GM12872 (cell line): ENCODE measurements around the gene MIOX.

Source experiments
- TF ChIP-seq, protein P1 (sequence below): IDR thresholded peaks from 3 replicates; pipeline ENCODE4 v1.5.1; 2011; ENCODE audit warnings: low read depth, mild to moderate bottlenecking, low read length, moderate library complexity; ENCODE audit not compliant: insufficient read depth

Gene MIOX

DNA sequence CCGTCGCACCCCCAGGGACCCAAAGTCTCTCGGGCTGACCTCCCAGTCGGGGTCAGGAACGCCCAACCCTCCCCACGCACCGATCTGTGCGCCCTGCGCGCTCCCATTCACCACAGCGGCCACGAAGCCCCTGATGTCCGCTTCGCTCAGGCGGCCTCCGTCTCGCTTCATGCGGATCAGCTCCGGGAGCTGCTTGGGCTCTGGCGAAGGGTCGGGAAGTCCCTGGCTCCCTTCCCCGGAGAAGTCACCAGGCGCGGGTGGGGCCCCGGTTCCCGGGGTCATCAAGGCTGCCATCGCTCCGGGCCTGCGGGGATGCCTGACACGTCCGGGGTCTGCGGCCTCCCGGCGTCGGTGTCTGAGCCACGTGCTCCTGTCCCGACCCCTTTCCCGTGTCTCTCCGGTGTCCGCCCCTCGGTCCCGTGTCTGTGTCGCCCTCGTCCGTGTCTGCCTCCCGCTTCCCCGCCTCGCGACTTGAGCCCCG, 42.8 kb downstream of the MIOX start:
- TF ChIP-seq, protein P1, sequence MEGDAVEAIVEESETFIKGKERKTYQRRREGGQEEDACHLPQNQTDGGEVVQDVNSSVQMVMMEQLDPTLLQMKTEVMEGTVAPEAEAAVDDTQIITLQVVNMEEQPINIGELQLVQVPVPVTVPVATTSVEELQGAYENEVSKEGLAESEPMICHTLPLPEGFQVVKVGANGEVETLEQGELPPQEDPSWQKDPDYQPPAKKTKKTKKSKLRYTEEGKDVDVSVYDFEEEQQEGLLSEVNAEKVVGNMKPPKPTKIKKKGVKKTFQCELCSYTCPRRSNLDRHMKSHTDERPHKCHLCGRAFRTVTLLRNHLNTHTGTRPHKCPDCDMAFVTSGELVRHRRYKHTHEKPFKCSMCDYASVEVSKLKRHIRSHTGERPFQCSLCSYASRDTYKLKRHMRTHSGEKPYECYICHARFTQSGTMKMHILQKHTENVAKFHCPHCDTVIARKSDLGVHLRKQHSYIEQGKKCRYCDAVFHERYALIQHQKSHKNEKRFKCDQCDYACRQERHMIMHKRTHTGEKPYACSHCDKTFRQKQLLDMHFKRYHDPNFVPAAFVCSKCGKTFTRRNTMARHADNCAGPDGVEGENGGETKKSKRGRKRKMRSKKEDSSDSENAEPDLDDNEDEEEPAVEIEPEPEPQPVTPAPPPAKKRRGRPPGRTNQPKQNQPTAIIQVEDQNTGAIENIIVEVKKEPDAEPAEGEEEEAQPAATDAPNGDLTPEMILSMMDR = no peak

DNA sequence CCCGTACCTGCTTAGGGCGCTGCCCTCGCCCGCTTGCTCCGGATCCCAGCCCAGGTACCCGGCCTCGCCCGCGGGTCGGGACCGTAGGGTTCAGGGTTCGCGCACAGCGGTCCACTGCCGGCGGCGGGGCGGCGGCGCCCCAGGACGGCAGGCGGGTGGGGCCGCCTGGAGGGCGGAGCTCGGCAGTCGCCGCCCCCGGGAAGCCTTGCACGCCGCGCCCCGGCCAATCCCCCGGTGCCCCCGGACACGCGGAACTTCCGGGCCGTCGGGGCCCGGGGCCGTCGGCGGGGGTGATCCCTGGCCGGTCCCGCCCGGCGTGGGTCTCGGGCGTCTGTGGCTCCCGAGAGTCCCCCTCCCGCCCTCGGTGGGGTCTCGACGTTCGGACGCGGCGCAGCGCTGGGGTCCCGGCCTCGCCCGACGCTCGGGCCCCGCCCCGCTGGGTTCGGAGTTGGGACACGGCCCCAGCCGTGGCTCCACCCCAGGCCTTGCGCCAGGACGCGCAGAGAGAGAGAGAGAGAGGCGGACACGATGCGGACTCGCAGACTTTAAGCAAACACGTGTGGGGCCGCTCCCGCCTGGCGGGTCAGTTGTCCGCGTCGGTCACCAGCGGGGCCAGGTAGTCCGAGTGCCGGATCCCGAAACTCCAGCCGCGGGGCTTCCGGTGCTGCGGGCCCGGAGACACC, 43.4 kb downstream of the MIOX start, which contains the start of gene TYMP:
Gene TYMP, minus strand, starts transcription at position 116 of the 683 bp plus-strand sequence. CDS start 303 bp downstream, outside the sequence.
- TF ChIP-seq, protein P1 = no peak

DNA sequence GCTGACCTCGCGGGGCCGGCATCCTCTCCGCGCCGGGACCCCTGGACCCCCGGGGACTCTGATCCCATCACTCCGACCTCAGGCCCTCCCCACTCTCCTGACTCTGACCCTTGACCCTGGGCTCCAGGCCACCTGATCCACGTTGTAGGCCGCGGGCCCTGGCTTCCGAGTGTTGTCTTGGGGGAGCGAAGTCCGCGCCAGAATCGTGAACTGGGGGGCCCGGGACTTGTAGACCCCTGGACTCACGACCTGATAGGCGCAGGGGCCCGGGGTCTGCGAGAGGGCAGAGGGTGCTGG, 43.9 kb downstream of the MIOX start:
- TF ChIP-seq, protein P1 = no peak

DNA sequence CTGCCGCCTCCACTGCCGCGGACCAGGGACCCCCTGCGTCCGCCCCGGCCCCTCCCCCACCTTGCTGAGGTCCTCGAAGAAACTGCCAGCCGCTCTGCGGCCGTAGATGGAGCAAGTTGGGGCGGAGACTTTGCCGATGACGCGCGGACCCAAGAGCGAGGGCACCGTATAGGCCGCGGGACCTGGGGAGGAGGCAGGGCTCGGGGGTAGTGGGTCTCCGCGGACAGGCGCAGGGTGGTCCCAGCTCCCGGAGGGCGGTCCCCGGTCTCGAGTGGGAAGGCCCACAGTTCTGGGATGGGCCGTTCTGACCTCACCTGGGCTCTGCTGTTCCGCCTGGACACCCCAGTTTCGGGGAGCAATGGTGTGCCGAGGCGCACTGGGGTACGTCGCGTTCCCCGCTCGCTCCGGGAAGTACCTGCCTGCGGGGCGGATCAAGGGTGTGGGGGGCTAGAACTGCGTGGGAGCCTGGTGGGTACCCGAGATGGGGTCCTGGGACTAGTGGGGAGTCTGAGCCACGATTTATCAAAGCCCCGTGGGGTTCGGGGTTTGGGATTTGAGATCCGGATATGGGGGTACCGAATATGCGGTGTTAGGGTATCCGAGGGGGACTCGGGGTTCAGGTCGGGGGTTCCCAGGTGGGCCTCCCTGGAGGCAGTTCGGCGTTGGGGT, 44.4 kb downstream of the MIOX start:
- TF ChIP-seq, protein P1 = no peak

DNA sequence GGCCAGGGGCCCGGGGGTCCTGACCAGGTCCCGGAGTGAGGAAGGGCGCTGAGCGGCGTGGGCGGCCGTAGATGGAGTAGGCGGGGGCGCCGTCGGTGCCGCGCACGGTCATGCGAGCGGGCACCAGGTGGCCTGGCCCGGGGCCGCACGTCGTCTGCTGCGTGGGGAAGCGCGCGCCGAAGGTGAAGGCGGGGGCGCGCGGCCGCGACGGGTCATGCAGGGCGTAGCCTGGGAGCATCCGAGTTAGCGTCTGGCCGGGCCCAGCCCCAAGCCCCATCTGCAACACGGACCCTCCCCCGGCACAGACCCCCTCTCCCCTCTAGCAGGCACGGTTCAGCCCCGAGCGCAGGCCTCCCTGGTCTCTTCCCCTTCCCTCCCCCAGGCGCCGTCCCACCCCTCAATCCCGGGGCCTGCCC, 44.9 kb downstream of the MIOX start:
- TF ChIP-seq, protein P1 = no peak

DNA sequence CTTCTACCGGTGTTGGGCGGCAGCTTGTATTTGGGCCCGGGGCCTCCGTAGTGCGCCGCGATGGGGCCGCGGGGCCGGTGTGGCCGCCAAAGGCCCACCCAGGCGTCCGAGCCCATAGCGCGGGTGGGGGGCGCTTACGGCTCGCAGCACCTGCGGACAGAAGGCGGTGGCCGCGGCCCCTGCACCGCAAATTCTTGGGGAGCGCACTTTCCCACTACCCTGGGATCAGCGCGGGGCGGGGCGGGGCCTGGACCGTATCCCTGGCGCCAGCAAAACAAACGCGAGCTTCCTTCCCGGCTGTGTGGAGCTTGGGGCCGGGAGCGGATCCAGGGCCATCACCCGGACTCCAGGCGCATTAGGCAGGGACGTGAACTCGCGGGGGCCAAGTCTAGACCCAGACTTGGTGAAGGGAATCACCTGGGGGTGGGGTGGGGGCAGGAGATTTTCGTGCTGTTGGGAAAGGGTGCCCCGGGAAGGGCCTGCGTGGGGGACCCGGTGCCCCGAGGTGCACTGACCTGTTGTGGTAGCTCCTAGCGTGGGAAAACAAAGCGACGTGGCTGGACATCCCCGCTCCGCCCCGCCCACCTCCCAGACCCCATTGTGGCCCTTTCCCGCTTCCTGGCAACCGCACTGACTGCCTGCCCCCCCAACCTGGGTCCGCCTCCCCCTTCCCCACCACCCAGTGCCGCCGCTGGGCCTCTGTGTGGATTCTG, 45.5 kb downstream of the MIOX start:
- TF ChIP-seq, protein P1 = no peak

DNA sequence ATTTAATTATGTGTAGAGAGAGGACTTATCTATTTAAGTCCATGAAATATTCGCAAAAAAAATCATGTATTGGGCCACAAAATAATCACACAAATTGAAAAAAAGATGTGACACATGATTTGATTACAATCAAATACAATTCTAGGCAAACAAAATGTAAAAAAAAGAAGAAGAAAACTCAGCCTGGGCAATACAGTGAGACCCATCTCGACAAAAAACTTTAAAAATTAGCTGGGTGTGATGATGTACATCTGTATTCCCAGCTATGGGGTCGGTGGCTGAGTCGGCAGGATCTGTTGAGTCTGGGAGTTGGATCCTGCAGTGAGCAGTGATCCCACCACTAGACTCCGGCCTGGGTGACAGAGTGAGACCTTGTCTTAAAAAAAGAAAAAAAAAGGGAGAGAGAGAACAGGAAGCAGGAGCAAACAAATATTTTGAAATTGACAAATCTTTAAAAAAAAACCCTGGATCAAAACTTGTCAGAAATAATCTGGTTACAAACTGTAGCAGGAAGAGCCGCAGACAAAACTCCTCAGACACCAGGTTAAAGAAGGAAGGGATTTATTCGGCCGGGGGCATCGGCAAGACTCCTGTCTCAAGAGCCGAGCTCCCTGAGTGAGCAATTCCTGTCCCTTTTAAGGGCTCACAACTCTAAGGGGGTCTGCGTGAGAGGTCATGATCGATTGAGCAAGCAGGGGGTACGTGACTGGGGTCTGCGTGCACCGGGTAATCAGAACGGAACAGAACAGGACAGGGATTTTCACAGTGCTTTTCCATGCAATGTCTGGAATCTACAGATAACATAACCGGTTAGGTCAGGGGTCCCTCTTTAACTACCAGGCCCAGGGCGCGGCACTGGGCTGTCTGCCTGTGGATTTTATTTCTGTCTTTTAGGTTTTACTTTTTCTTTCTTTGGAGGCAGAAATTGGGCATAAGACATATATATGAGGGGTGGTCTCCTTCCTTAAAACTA, 46.5 kb downstream of the MIOX start:
- TF ChIP-seq, protein P1 = no peak
